KOPT-K1 (cell line): ENCODE data around the gene EQTN.
"Not testable (repeated sequence)": the region's sequence is repeated elsewhere in the genome, so short reads cannot be mapped to it uniquely, and the experiment has no call there.

ENCODE experiments used
- H3K27ac ChIP-seq: fragments of 200-600 bp; sonication (generic); 2 replicates; pipeline ENCODE4 v1.5.1; 2016; ENCODE audit warnings: antibody characterized with exemption, mild to moderate bottlenecking, low read depth, low read length; ENCODE audit not compliant: poor library complexity, severe bottlenecking
- H3K36me3 ChIP-seq: fragments of 200-600 bp; sonication (generic); 2 replicates; pipeline ENCODE4 v1.5.1; 2017; ENCODE audit warnings: antibody characterized with exemption, mild to moderate bottlenecking, low read length, moderate library complexity; ENCODE audit not compliant: insufficient read depth
- H3K9me3 ChIP-seq: fragments of 200-600 bp; sonication (generic); 2 replicates; pipeline ENCODE4 v1.5.1; 2017; ENCODE audit warnings: antibody characterized with exemption, low read length, mild to moderate bottlenecking; ENCODE audit not compliant: insufficient read depth, poor library complexity, severe bottlenecking

Gene EQTN

DNA sequence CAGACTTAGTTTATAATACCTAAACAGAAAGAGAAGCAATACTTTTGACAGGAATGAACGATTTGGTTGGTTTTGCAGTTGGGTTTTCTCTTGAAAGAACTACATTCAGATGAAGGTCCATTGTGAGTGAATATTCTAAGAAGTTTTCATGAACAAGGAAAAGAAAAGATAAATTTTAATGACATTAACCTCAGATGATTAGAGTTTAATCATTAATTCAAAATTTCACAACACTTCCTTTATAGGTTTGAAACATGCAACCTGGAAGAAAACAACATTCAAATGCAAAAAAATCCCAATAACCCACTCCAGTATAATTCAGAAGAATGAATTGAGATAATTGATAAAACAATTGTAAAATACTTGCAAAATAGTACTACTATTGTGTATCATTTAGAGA is 23.8 kb downstream of the EQTN start:
- Histone ChIP-seq H3K36me3 (no peaks in the 10 kb centered on the region), H3K9me3 (no peaks in the 10 kb centered on the region), H3K27ac (no peak overlapping the region)

GRCh38 chr9:27272103-27272502 is 24.8 kb downstream of the EQTN start:
- Histone ChIP-seq H3K27ac (no peak overlapping the region), H3K9me3 (no peaks in the 10 kb centered on the region), H3K36me3 (no peaks in the 10 kb centered on the region)

- no peaks in the 10 kb centered on the region for H3K36me3 ChIP-seq
- H3K9me3 ChIP-seq, result no peaks in the 10 kb centered on the region
- no peak overlapping the region for H3K27ac ChIP-seq
Observed at GRCh38 chr9:27261517-27262211, 35.3 kb downstream of the EQTN start.

DNA sequence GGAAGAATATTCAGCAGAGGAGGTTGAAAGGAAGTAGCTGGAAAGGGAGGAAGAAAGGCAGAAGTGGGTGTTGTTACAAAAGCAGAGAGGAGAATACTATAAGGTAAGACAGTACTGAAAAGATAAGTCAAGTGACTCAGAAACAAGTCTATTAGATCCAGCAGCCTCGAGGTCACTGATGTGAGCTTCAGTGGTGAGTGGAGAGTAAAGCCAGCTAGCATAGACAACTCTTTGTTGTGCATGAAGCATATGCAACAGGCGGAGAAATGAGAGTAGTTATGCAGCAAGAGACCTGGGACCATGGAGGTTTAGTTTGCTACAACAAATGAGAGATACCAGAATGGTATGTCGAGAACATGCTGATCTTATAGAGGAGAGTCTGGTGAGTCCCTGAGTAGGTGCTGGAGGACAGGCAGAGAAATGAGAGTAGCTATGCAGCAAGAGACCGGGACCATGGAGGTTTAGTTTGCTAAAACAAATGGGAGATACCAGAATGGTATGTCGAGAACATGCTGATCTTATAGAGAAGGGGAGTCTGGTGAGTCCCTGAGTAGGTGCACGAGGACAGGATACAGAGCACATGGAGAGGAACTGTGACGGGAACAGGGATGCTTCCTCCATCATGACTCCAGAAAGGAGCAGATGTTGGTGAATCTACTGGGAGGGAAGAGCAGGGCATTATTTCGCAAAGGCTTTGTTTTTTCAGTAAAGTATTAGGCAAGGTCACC is 36.0 kb downstream of the EQTN start:
- H3K27ac ChIP-seq, result no peak overlapping the region
- no peaks in the 10 kb centered on the region for H3K36me3 ChIP-seq
- no peaks in the 10 kb centered on the region for H3K9me3 ChIP-seq

GRCh38 chr9:27258662-27259061 is 38.3 kb downstream of the EQTN start:
- no peak overlapping the region for H3K27ac ChIP-seq

GRCh38 chr9:27248702-27249101 is 48.2 kb downstream of the EQTN start:
- Histone ChIP-seq H3K36me3 (no peaks in the 10 kb centered on the region), H3K9me3 (no peaks in the 10 kb centered on the region), H3K27ac (no peak overlapping the region)

More at GRCh38 chr9:27258662-27259061, 38.3 kb downstream of the EQTN start:
- no peaks in the 10 kb centered on the region for H3K9me3 ChIP-seq
- H3K36me3 ChIP-seq, result no peaks in the 10 kb centered on the region

DNA sequence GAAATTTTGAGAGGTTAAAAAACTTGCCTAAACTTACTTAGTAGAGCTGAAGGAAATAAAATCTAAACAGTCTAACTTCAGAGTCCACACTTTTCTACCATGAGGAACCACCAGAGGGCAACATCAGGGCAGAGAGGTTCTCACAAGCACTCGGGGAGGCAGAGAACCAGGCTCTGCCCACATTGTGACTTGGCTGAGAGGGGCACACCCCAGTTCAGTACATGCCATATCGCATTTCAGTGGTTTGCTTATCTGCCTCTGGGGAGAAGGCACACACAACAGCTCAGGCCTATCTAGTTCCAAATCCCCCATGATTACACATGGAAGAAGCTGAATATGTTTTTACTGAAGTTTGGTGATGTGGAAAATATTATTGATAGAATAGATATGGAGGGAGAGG is 49.2 kb downstream of the EQTN start:
- no peak overlapping the region for H3K27ac ChIP-seq
- no peaks in the 10 kb centered on the region for H3K36me3 ChIP-seq
- no peaks in the 10 kb centered on the region for H3K9me3 ChIP-seq

GRCh38 chr9:27239648-27240047 is 57.3 kb downstream of the EQTN start:
- H3K27ac ChIP-seq, H3K9me3 ChIP-seq, H3K36me3 ChIP-seq: not testable (repeated sequence)
